ENCODE data around the gene CA5A.
"Not testable (repeated sequence)": the region's sequence is repeated elsewhere in the genome, so short reads cannot be mapped to it uniquely, and the experiment has no call there.

CA5A gene

DNA sequence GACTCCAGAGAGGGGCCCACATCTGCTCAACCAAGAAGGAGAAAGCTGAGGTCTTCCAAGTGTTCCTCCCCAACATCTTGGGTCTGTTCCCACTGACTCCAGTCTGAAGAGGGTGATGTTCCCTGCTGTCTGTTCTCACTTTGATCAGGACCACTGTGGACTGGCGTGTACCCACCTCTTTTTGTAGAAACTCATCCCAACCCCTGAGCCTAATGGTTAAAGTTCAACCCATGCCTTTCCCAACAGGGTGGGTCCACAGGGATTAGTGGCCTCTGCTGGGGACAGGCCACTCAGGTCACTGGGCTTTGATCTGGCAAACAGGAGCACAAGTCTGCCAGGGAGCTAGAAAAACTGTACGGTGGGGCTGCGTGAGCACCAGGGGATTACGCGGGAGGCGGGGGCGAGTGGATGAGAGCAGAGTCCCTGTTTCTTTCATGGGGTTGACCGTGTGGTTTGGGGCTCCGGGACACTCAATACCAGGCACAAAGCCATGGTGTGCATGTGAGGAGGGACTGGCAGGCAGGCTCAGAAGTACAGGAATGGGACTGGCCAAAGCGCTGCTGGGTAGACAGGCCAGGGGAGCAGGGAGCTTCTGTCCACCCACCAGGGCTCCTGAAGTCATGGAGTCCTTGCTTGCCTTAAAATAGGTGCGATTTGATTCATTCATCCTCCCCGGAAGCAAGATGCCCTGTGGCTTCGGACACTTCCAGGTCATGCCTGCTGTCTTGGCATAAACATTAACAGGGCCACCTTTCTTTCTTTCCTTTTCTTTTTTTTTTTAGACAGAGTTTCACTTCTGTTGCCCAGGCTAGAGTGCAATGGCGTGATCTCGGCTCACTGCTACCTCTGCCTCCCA, at the start of gene CA5A:
CA5A (minus strand) TSS at position 155 of the 856 bp plus-strand sequence; CDS start at position 76, 79 bp downstream.
- no peak for ATAC-seq (ENCODE audit: insufficient read depth, low read depth)
- H2AFZ ChIP-seq (ENCODE audit: low read depth, low read length), result no peak within 1 kb of the TSS

DNA sequence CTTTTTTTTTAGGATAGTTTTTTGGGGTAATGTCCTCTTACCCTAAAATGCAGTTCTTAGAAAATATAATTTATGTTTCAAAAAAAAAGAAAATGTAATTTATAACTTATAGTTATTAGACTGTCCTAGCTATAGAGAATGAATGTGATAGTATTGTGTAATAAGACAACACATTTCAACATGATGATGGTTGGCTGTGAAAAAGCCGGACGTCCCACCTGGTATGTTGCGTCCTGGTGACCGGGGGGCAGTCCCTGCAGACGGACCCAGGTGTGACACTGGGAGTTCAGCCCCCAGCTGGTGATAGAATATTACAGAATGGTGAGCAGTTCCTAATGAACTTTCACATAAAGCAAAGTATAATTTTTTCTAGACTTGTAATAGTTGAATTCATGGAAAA, 49.2 kb upstream of the CA5A start:
- not testable (repeated sequence) for H3K4me3 ChIP-seq (ENCODE audit: low read depth in 1 of 2, low read length in 2 of 2); H3K4me2 ChIP-seq (ENCODE audit: insufficient read depth, low read length); H4K20me1 ChIP-seq (ENCODE audit: insufficient read depth, low read length); H3K9ac ChIP-seq (ENCODE audit: low read depth, low read length); H3K9me3 ChIP-seq (ENCODE audit: insufficient read depth, low read length, severe bottlenecking); DNase-seq; H3K27ac ChIP-seq (ENCODE audit: low read length); H3K27me3 ChIP-seq (ENCODE audit: insufficient read depth, low read length, poor library complexity); ATAC-seq (ENCODE audit: insufficient read depth, low read depth); H2AFZ ChIP-seq (ENCODE audit: low read depth, low read length); H3K4me1 ChIP-seq (ENCODE audit: insufficient read depth, low read length)
- Histone ChIP-seq H3K36me3 (ENCODE audit: insufficient read depth, low read length) (peaks cover 68% of the 10 kb centered on the region), H3K79me2 (ENCODE audit: insufficient read depth, low read length) (peaks cover 15% of the 10 kb centered on the region)

More for the DNA sequence above, at the start of gene CA5A:
- Histone ChIP-seq H3K4me2 (ENCODE audit: insufficient read depth, low read length) (no peak within 1 kb of the TSS), H3K27ac (ENCODE audit: low read length) (no peak within 1 kb of the TSS), H4K20me1 (ENCODE audit: insufficient read depth, low read length) (no peaks in the 10 kb centered on the region), H3K9ac (ENCODE audit: low read depth, low read length) (no peak within 1 kb of the TSS), H3K4me1 (ENCODE audit: insufficient read depth, low read length) (no peaks in the 10 kb centered on the region), H3K9me3 (ENCODE audit: insufficient read depth, low read length, severe bottlenecking) (no peaks in the 10 kb centered on the region), H3K4me3 (ENCODE audit: low read depth in 1 of 2, low read length in 2 of 2) (no peak within 1 kb of the TSS), H3K27me3 (ENCODE audit: insufficient read depth, low read length, poor library complexity) (no peaks in the 10 kb centered on the region), H3K79me2 (ENCODE audit: insufficient read depth, low read length) (no peaks in the 10 kb centered on the region), H3K36me3 (ENCODE audit: insufficient read depth, low read length) (no peaks in the 10 kb centered on the region)
- no peak for TF ChIP-seq EZH2 (IDR thresholded peaks at IDR 0.05; ENCODE audit: borderline replicate concordance, low read depth, low read length, severe bottlenecking)
- TF ChIP-seq, protein P1, sequence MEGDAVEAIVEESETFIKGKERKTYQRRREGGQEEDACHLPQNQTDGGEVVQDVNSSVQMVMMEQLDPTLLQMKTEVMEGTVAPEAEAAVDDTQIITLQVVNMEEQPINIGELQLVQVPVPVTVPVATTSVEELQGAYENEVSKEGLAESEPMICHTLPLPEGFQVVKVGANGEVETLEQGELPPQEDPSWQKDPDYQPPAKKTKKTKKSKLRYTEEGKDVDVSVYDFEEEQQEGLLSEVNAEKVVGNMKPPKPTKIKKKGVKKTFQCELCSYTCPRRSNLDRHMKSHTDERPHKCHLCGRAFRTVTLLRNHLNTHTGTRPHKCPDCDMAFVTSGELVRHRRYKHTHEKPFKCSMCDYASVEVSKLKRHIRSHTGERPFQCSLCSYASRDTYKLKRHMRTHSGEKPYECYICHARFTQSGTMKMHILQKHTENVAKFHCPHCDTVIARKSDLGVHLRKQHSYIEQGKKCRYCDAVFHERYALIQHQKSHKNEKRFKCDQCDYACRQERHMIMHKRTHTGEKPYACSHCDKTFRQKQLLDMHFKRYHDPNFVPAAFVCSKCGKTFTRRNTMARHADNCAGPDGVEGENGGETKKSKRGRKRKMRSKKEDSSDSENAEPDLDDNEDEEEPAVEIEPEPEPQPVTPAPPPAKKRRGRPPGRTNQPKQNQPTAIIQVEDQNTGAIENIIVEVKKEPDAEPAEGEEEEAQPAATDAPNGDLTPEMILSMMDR (IDR thresholded peaks at IDR 0.05; ENCODE audit: borderline replicate concordance, extremely low read depth, low read length, poor library complexity, severe bottlenecking), result no peak
- no peak for DNase-seq

DNA sequence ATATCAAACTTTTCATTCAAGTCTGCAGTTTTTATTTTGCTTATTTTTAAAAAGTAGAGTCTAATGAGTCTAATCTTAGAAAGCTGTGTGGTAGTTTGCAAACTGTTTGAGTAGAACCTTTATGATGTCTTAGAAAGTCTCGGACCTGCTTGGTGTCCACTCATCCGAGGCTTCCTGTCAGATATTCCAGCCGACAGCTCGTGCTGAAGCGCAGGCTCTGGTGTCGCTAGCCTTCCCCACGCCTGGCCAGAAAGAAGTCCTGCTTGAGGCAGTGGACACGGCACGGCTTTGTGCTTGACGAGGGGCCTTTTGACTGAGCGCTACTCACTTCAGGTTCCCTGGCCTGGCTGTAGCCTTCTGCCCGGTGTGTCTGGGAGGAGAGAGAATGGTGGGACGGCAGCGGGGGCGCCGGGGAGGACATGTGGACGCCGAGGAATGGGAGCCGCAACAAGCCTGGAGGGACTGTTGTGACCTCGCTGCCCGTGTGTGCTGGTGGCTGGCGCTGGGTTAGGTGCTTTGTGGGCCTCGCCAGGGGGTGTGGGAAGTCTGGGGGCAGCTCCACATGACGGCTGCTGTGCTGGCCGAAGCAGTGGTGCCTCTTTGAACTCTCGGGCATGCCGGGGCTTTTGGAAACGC, 48.4 kb upstream of the CA5A start:
- Histone ChIP-seq H3K4me3 (ENCODE audit: low read depth in 1 of 2, low read length in 2 of 2) (no peak overlapping the region), H3K4me1 (ENCODE audit: insufficient read depth, low read length) (no peaks in the 10 kb centered on the region), H3K4me2 (ENCODE audit: insufficient read depth, low read length) (no peak overlapping the region), H3K9ac (ENCODE audit: low read depth, low read length) (no peak overlapping the region), H2AFZ (ENCODE audit: low read depth, low read length) (no peak overlapping the region), H3K9me3 (ENCODE audit: insufficient read depth, low read length, severe bottlenecking) (no peaks in the 10 kb centered on the region), H3K27me3 (ENCODE audit: insufficient read depth, low read length, poor library complexity) (no peaks in the 10 kb centered on the region), H4K20me1 (ENCODE audit: insufficient read depth, low read length) (0 out of 2 replicates have a peak, but pooled peaks cover 7% of the 10 kb centered on the region), H3K27ac (ENCODE audit: low read length) (no peak overlapping the region), H3K36me3 (ENCODE audit: insufficient read depth, low read length) (peaks cover 69% of the 10 kb centered on the region), H3K79me2 (ENCODE audit: insufficient read depth, low read length) (peaks cover 14% of the 10 kb centered on the region)
- ATAC-seq (ENCODE audit: insufficient read depth, low read depth) (no peak), DNase-seq (no peak)
- no peak for TF ChIP-seq EZH2 (IDR thresholded peaks at IDR 0.05; ENCODE audit: borderline replicate concordance, low read depth, low read length, severe bottlenecking)
- TF ChIP-seq, protein P1 (IDR thresholded peaks at IDR 0.05; ENCODE audit: borderline replicate concordance, extremely low read depth, low read length, poor library complexity, severe bottlenecking), result no peak

DNA sequence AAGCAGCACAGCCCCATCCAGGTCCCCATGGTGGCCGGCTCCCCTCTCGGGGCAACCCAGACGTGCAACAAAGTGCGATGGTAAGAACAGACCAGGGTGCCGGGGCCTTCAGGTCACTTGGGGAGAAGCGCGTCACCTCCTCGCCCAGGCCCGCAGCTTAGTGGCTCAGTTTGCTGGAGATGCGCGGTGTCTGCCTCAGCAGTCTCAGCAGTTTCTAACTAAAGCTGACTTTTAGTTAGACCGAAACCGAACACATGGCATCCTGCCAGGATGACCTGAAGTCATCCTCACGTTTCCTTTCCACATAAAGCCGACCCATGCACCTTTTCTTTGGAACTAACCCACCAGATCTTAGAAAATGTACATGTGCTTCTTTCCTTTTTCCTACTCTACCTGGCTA, 47.9 kb upstream of the CA5A start:
- peaks cover 17% of the 10 kb centered on the region for H3K79me2 ChIP-seq (ENCODE audit: insufficient read depth, low read length)
- DNase-seq; H2AFZ ChIP-seq (ENCODE audit: low read depth, low read length); H3K9me3 ChIP-seq (ENCODE audit: insufficient read depth, low read length, severe bottlenecking); H3K27ac ChIP-seq (ENCODE audit: low read length); H3K4me2 ChIP-seq (ENCODE audit: insufficient read depth, low read length); H3K9ac ChIP-seq (ENCODE audit: low read depth, low read length); H4K20me1 ChIP-seq (ENCODE audit: insufficient read depth, low read length); ATAC-seq (ENCODE audit: insufficient read depth, low read depth); H3K27me3 ChIP-seq (ENCODE audit: insufficient read depth, low read length, poor library complexity); H3K4me3 ChIP-seq (ENCODE audit: low read depth in 1 of 2, low read length in 2 of 2); H3K4me1 ChIP-seq (ENCODE audit: insufficient read depth, low read length): not testable (repeated sequence)
- H3K36me3 ChIP-seq (ENCODE audit: insufficient read depth, low read length), result peaks cover 68% of the 10 kb centered on the region

DNA sequence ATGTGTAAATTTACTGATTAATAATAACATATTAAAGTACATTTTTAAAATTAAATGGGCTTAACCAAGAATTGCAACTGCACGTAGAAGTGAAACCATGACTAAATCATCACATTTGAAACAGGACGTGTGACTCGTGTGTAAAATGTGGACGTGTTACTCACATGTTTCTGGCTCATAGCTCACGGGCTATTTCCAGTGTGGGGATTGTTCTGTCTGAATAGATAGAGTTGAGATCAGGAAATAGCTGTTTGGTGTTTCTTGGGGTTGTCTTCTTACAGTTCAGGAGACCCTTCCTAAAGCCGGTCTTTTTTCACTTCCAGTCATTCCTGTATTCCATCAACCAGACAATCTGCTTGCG, 47.4 kb upstream of the CA5A start:
- not testable (repeated sequence) for H3K27me3 ChIP-seq (ENCODE audit: insufficient read depth, low read length, poor library complexity); H3K4me3 ChIP-seq (ENCODE audit: low read depth in 1 of 2, low read length in 2 of 2); H3K27ac ChIP-seq (ENCODE audit: low read length); H2AFZ ChIP-seq (ENCODE audit: low read depth, low read length); H3K4me2 ChIP-seq (ENCODE audit: insufficient read depth, low read length); ATAC-seq (ENCODE audit: insufficient read depth, low read depth); H3K9ac ChIP-seq (ENCODE audit: low read depth, low read length); H3K9me3 ChIP-seq (ENCODE audit: insufficient read depth, low read length, severe bottlenecking); H3K4me1 ChIP-seq (ENCODE audit: insufficient read depth, low read length); DNase-seq
- Histone ChIP-seq H3K79me2 (ENCODE audit: insufficient read depth, low read length) (peaks cover 18% of the 10 kb centered on the region), H3K36me3 (ENCODE audit: insufficient read depth, low read length) (peaks cover 70% of the 10 kb centered on the region), H4K20me1 (ENCODE audit: insufficient read depth, low read length) (peaks cover 10% of the 10 kb centered on the region; the same call in 1 of the 2 replicates)

All from DND-41 (cell line).